Measurements from ENCODE around the gene DST.

DST gene

GRCh38 chr6:56534680-56535419 is 107.8 kb downstream of the DST start:
- DNase-seq = no peak

GRCh38 chr6:56532766-56533551 is 109.7 kb downstream of the DST start:
- no peak for DNase-seq

GRCh38 chr6:56531839-56532595 is 110.7 kb downstream of the DST start:
- DNase-seq = no peak

GRCh38 chr6:56529594-56530191 is 113.0 kb downstream of the DST start:
- no peak for DNase-seq

DNA sequence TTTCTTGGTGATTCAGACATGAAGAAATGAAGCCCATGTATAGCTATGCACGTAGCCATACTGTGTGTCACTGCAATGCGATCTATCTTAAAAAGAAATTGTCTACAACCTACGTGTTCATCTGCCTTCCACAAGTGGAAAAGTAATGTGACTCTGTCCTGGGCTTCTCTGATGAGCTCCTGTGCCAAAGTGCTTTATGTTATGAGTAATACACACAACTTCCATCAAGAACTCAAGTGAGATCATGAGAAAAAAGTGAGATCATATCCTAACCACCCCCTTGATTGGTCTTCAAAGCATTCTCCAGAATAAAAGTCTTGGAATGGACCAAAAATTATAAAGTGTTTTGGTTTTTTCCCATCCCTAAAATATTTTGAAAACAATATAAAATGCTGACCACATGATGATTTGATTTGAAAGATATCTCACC is 114.3 kb downstream of the DST start:
- no peak for DNase-seq

DNA sequence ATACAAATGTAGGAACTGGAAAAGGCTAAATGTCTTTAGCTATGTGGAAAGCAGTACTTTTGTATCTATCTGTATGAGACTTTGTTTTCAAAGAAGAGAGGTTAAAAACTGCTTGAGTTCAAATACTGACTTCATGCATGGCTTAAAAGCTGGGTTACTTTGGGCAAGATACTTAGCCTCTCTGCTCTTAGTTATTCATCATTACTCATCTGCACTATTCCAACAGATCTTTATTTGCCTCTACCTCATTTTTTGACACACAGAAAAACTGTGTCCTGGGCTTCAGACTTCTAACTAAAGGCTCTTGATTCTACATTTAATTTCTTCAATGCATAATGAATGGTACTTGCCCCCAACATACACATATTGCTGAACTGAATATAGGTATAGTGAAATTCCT is 114.8 kb downstream of the DST start:
- no peak for DNase-seq

DNA sequence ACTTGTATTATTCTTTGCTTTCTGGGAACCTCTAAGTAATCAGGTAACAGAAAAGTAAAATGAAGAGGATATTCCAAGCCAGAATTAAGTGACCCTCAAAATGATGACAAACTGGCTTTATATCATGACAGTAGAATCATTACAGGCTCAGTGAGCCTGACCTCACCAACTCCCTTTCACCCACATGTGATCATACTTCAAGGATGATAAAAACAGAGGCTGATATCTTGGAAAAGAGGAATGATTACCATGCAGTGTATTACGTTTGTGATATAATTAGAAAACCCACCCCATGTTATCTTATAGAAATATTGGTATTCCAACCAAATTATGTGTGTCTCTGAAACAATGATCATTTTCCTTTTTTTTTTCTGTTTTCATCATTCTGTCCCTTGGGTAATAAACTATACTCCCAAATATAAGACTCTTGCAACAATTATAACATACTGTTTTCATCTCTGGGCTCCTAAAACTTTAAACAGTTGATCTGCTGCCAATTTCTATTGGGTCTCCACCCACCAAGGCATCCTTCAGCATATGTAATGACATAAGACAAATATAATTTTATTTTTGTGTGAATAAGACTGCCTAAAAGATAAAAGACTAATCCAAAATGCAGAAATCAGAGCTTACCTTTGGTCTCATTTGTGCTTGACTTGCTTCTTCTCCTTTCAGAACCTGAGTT is 115.7 kb downstream of the DST start:
- no peak for DNase-seq

GRCh38 chr6:56525974-56526789 is 116.5 kb downstream of the DST start:
- DNase-seq = no peak

GRCh38 chr6:56524891-56525703 is 117.6 kb downstream of the DST start:
- DNase-seq = no peak

- DNase-seq = no peak
Measured at GRCh38 chr6:56522495-56523270, 120.0 kb downstream of the DST start.

DNA sequence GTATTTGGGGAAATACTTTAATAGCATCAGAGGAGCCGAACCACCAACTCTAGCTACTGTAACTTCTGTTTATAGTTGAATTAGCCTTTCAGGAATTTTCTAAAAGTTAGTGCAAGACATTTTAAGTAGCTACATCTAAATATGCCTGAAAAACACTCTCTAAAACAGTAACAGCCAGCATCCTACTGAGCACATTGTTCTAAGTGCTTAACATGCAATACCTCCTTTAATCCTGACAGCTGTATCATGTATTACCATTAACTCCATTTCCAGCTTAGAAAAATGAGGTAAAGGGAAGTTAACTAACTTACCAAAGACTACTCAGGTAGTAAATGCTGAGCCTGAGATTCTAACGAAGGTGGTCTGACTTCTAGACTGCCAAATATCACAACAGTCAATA is 120.7 kb downstream of the DST start:
- DNase-seq = no peak

GRCh38 chr6:56521454-56521853 is 121.2 kb downstream of the DST start:
- no peak for DNase-seq

DNA sequence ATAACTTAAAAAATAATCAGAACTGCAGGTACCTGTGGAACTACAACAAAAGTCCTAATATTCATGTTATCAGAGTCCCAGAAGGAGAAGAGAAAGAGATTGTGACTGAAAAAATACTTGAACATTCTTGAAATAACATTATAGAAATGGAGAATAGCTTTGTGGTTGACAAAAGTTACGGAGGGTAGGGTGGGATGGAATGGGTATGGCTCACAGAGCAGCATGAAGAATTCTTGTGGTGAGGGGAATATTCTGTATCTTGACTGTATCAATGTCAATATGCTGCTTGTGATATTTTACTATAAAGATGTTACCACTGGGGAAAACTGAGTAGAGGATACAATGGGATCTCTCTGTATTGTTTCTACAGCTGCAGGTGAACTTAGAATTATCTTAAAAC is 122.5 kb downstream of the DST start:
- no peak for DNase-seq

- no peak for DNase-seq
Measured at GRCh38 chr6:56518995-56519767, 123.5 kb downstream of the DST start.

GRCh38 chr6:56517155-56517745 is 125.4 kb downstream of the DST start:
- DNase-seq = no peak

- no peak for DNase-seq
Measured at GRCh38 chr6:56516003-56516402, 126.7 kb downstream of the DST start.

DNA sequence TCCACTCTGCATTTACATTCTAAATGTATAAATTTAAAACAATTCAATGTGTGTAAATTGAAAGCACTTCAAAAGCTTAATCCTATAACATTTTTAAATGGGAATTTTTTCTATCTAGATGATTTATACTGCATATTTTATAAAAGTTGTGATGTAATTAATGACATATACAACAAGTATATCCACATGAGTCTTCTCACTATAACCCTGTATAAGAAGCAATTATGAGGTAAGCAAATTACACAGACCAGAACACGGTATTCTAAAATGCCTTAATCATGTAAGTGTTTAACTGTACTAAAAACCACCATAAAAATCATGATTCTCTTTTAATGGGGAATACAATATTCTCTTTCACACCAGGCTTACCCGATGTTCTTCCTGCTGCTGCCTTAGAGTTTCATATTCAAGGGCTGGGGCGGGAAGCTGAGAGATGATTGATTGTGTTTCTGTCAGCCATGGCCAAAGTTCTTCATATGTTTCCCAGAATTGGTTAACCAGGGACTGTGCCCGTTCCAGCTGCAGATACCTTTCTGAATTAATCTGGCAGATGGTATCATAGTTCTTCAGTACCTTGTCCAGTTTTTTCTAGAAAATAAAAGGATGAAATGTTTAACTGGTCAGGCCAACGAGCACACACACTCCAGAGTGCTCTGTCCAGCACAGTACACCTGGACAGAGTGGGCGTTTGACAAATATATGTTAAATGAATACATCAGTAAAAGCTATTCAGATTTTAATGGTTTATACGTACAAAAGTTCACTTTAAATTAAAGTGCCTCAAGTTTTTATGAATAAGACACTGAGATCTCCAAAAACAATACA is 127.4 kb downstream of the DST start:
- DNase-seq = no peak

DNA sequence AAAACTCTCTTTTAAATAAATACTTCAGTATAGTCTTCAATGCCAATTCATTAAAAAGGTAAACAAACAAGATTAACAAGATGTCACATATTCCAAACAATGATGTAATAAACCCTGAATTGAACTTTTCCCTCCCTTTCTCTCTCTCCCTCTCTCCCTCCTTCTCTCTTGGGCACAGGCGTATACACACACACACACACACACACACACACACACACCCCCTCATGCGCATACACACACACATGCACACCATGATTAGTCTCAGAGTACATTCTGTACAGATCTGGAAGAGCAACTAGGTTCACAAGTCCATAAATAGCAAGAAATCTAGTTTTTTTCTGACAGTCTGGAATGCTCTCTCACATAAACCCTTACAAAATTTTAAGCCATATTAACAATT is 128.3 kb downstream of the DST start:
- no peak for DNase-seq
